HEK293 (cell line): ENCODE results near the gene ARL4A.

ENCODE experiments used
- ZBTB1 ChIP-seq: fragments of 450-650 bp; formaldehyde crosslinking; IDR thresholded peaks from 2 replicates; pipeline ENCODE4 v1.5.1; 2016; ENCODE audit warnings: missing biosample characterization, missing genetic modification characterization
- ZBTB17 ChIP-seq: fragments of 450-650 bp; formaldehyde crosslinking; IDR thresholded peaks from 2 replicates; pipeline ENCODE4 v1.5.1; 2016; ENCODE audit warnings: missing biosample characterization, missing genetic modification characterization
- ZFP69B ChIP-seq: fragments of 450-650 bp; formaldehyde crosslinking; IDR thresholded peaks from 2 replicates; pipeline ENCODE4 v1.5.1; 2016; ENCODE audit warnings: missing biosample characterization, missing genetic modification characterization
- ZNF549 ChIP-seq: fragments of 450-650 bp; IDR thresholded peaks from 2 replicates; pipeline ENCODE4 v1.5.1; 2018; ENCODE audit warnings: missing biosample characterization, missing genetic modification characterization, mild to moderate bottlenecking, inconsistent platforms, moderate library complexity
- ZNF670 ChIP-seq: fragments of 450-650 bp; formaldehyde crosslinking; IDR thresholded peaks from 2 replicates; pipeline ENCODE4 v1.5.1; 2016; ENCODE audit warnings: missing biosample characterization, missing genetic modification characterization, low read depth
- TF ChIP-seq, protein P1 (sequence below): fragments of 450-650 bp; formaldehyde crosslinking; IDR thresholded peaks from 2 replicates; pipeline ENCODE4 v1.5.1; 2016; ENCODE audit warnings: missing biosample characterization, missing genetic modification characterization

DNA sequence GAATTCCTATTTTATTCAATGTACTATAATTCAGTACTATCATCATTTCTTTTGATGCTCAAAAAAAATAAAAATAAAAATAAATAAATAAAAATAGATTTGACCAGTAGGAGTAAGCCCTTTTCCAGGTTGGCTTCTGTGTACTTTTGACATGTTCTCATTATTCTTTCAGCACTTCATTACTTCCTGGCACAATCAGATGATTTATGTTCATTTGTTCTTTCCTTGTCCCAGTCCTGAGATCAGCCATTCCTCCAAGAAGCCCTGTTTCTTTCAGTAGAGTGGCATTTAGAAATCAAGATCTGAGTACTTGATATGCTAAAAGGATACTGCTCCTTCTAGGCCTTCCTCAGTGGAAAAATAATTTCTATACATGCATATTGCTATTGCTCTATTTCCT lies 20.9 kb downstream of the ARL4A start:
- no peak for TF ChIP-seq ZNF549 (tag by site-specific recombination)
- no peak for TF ChIP-seq ZBTB17 (tag by site-specific recombination)
- TF ChIP-seq, protein P1, sequence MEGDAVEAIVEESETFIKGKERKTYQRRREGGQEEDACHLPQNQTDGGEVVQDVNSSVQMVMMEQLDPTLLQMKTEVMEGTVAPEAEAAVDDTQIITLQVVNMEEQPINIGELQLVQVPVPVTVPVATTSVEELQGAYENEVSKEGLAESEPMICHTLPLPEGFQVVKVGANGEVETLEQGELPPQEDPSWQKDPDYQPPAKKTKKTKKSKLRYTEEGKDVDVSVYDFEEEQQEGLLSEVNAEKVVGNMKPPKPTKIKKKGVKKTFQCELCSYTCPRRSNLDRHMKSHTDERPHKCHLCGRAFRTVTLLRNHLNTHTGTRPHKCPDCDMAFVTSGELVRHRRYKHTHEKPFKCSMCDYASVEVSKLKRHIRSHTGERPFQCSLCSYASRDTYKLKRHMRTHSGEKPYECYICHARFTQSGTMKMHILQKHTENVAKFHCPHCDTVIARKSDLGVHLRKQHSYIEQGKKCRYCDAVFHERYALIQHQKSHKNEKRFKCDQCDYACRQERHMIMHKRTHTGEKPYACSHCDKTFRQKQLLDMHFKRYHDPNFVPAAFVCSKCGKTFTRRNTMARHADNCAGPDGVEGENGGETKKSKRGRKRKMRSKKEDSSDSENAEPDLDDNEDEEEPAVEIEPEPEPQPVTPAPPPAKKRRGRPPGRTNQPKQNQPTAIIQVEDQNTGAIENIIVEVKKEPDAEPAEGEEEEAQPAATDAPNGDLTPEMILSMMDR (tag by site-specific recombination): no peak
- TF ChIP-seq ZBTB1 (tag by site-specific recombination): no peak
- no peak for TF ChIP-seq ZFP69B
- no peak for TF ChIP-seq ZNF670 (tag by site-specific recombination)
